K562 (cell line): ENCODE data around the gene CEP57. TPM values are rescaled to one million over a fixed set of nuclear protein-coding genes. Genes with fewer than 3 reads are reported as not detected.

ENCODE experiments used
- ATAC-seq: fragments of 200-7000 bp; cut with Tn5 transposase; 3 replicates; pipeline ENCODE4 v1.9.1; 2020; ENCODE audit warnings: moderate library complexity
- BruUV-seq: library from RNA; stranded (reverse); fragments of 400-500 nt; replicated peaks from 2 replicates; lab custom pipeline; 2021; lab: Mats Ljungman, UMichigan
- CTCF ChIA-PET: fragments of 300-600 bp; formaldehyde crosslinking; extraction: SDS; loops from one replicate; lab custom pipeline; 2021; ENCODE audit warnings: low intra/inter-chr PET ratio; lab: Yijun Ruan, JAX
- POLR2A ChIA-PET: fragments of 300-600, 350-650 bp; sonication (Branson Sonifier 250); formaldehyde crosslinking; extraction: SDS; loops from one replicate; lab custom pipeline; 2021; ENCODE audit warnings: antibody characterized with exemption, inconsistent platforms; lab: Yijun Ruan, JAX
- DNase-seq, 4 experiments: peaks; one replicate each; pipeline versions ENCODE4 v3.0.0 to v3.0.0-alpha.2; 2011 to 2018; ENCODE audit warnings: low spot score in 3 of 4, mixed read lengths in 3 of 4; ENCODE audit errors: extremely low read depth in 1 of 4
- FAIRE-seq: peaks from 2 replicates; lab custom pipeline; 2011; peaks lifted over from hg19 to GRCh38; lab: Jason Lieb, UNC
- H2AFZ ChIP-seq: 2 replicates; pipeline ENCODE4 v1.6.0; 2011; ENCODE audit warnings: low read depth, low read length, control low read depth, inconsistent platforms
- H3K27ac ChIP-seq: fragments of 200-600 bp; 3 replicates; pipeline ENCODE4 v1.8.0; 2011; ENCODE audit warnings: low read depth, mild to moderate bottlenecking, control low read depth, inconsistent platforms, low read length, moderate library complexity, mixed read lengths; ENCODE audit errors: extremely low read depth
- H3K27me3 ChIP-seq, 2 experiments: fragments of 300-600 bp in 1 of 2; 2 replicates in 1 of 2; 3 replicates in 1 of 2; pipeline versions ENCODE4 v1.6.0 to v1.8.0; 2011; ENCODE audit warnings: inconsistent platforms in 2 of 2, low read length in 2 of 2, mild to moderate bottlenecking in 1 of 2, mixed read lengths in 1 of 2, moderate library complexity in 1 of 2; ENCODE audit not compliant: control insufficient read depth in 2 of 2, insufficient read depth in 2 of 2
- H3K36me3 ChIP-seq: fragments of 300-600 bp; 3 replicates; pipeline ENCODE4 v1.8.0; 2011; ENCODE audit warnings: mild to moderate bottlenecking, low read length, inconsistent platforms; ENCODE audit not compliant: control insufficient read depth, insufficient read depth
- H3K4me1 ChIP-seq, 2 experiments: fragments of 200-600 bp in 1 of 2; replicated peaks in 1 of 2; 2 replicates in 1 of 2; 3 replicates in 1 of 2; pipeline versions ENCODE4 v1.5.1 to v1.8.0; 2011; ENCODE audit warnings: inconsistent platforms in 2 of 2, low read length in 2 of 2, mild to moderate bottlenecking in 1 of 2, mixed read lengths in 1 of 2, moderate library complexity in 1 of 2; ENCODE audit not compliant: control insufficient read depth in 2 of 2, insufficient read depth in 2 of 2
- H3K4me2 ChIP-seq: 2 replicates; pipeline ENCODE4 v1.6.1; 2011; ENCODE audit warnings: low read length, control low read depth, inconsistent platforms, mixed read lengths; ENCODE audit not compliant: insufficient read depth
- H3K4me3 ChIP-seq: fragments of 200-600 bp; sonication (generic), shearing (Covaris generic); 2 replicates; pipeline ENCODE4 v1.5.1; 2016; ENCODE audit warnings: control low read depth, inconsistent platforms
- H3K79me2 ChIP-seq: fragments of 200-600 bp; 3 replicates; pipeline ENCODE4 v1.8.0; 2011; ENCODE audit warnings: low read length, inconsistent platforms; ENCODE audit not compliant: control insufficient read depth, insufficient read depth
- H3K9ac ChIP-seq, 2 experiments: 2 replicates each; pipeline versions ENCODE4 v1.6.0 to v1.6.1; 2011; ENCODE audit warnings: low read depth in 2 of 2, low read length in 2 of 2, control low read depth in 1 of 2, inconsistent platforms in 1 of 2, mild to moderate bottlenecking in 1 of 2, mixed read lengths in 1 of 2; ENCODE audit not compliant: insufficient read depth in 1 of 2
- H3K9me1 ChIP-seq: one replicate; pipeline ENCODE4 v1.6.0; 2011; ENCODE audit warnings: inconsistent platforms, mild to moderate bottlenecking, low read length, moderate library complexity; ENCODE audit not compliant: control insufficient read depth, insufficient read depth
- H3K9me3 ChIP-seq: replicated peaks from 2 replicates; pipeline ENCODE4 v1.5.1; 2011; ENCODE audit warnings: low read depth, low read length, inconsistent platforms; ENCODE audit not compliant: control insufficient read depth, insufficient read depth
- H4K20me1 ChIP-seq: replicated peaks from 2 replicates; pipeline ENCODE4 v1.6.1; 2011; ENCODE audit warnings: low read length, inconsistent platforms, mixed read lengths; ENCODE audit not compliant: control insufficient read depth, insufficient read depth
- CSDE1 ChIP-seq, 2 experiments: fragments of 450-650 bp; IDR thresholded peaks; 2 replicates each; pipeline ENCODE4 v1.6.1; 2016; ENCODE audit warnings: mild to moderate bottlenecking in 1 of 2
- E2F4 ChIP-seq: sonication (generic); formaldehyde crosslinking; IDR thresholded peaks from 2 replicates; pipeline ENCODE4 v1.8.0; 2022; ENCODE audit warnings: mild to moderate bottlenecking, low read depth, missing genetic modification reagents
- ETS2 ChIP-seq: IDR thresholded peaks from 2 replicates; pipeline ENCODE4 v1.6.1; 2016; ENCODE audit warnings: borderline replicate concordance, missing genetic modification characterization, mild to moderate bottlenecking, moderate library complexity, missing compliant biosample characterization; ENCODE audit not compliant: poor library complexity, severe bottlenecking
- HDGF ChIP-seq: fragments of 450-650 bp; IDR thresholded peaks from 2 replicates; pipeline ENCODE4 v1.6.1; 2016
- IRF9 ChIP-seq: fragments of 450-650 bp; IDR thresholded peaks from 2 replicates; pipeline ENCODE4 v1.6.1; 2016; ENCODE audit warnings: missing biosample characterization, missing genetic modification characterization
- MBD1 ChIP-seq: fragments of 250-450 bp; sonication (Bioruptor Pico); IDR thresholded peaks from 2 replicates; pipeline ENCODE4 v1.8.0; 2022; ENCODE audit warnings: inconsistent platforms
- MTA2 ChIP-seq: fragments of 450-650 bp; IDR thresholded peaks from 2 replicates; pipeline ENCODE4 v1.6.1; 2016; ENCODE audit warnings: low read depth
- NFATC3 ChIP-seq: fragments of 450-650 bp; IDR thresholded peaks from 2 replicates; pipeline ENCODE4 v1.6.1; 2017; ENCODE audit warnings: mild to moderate bottlenecking
- PPARD ChIP-seq: fragments of 250-450 bp; sonication (Bioruptor Pico); IDR thresholded peaks from 2 replicates; pipeline ENCODE4 v1.8.0; 2022; ENCODE audit warnings: inconsistent platforms, mild to moderate bottlenecking, moderate library complexity
- SMAD2 ChIP-seq: fragments of 150-350 bp; IDR thresholded peaks from 2 replicates; pipeline ENCODE4 v1.6.1; 2014; ENCODE audit warnings: low read depth, mild to moderate bottlenecking, low read length
- TCF15 ChIP-seq: fragments of 250-450 bp; sonication (Bioruptor Pico); IDR thresholded peaks from 2 replicates; pipeline ENCODE4 v1.8.0; 2022; ENCODE audit warnings: moderate library complexity, mild to moderate bottlenecking, inconsistent platforms
- ZFX ChIP-seq: sonication (generic); formaldehyde crosslinking; IDR thresholded peaks from 2 replicates; pipeline ENCODE4 v1.8.0; 2022; ENCODE audit warnings: mild to moderate bottlenecking, missing genetic modification reagents, moderate library complexity
- ZNF124 ChIP-seq: sonication (generic); formaldehyde crosslinking; IDR thresholded peaks from 2 replicates; pipeline ENCODE4 v1.8.1; 2022; ENCODE audit warnings: missing genetic modification reagents
- ZNF449 ChIP-seq: fragments of 250-450 bp; sonication (Bioruptor Pico); IDR thresholded peaks from 2 replicates; pipeline ENCODE4 v1.8.0; 2022; ENCODE audit warnings: moderate library complexity, mild to moderate bottlenecking, inconsistent platforms
- ZNF586 ChIP-seq: fragments of 450-650 bp; formaldehyde crosslinking; conservative IDR thresholded peaks from 2 replicates; pipeline ENCODE4 v1.4.0; 2020; ENCODE audit warnings: mild to moderate bottlenecking, moderate library complexity
- in situ Hi-C: fragments of 300-500 bp; cut with MboI; formaldehyde crosslinking; loops from 4 replicates; pipeline ENCODE4 v1.15.0; 2018; ENCODE audit warnings: inconsistent platforms, mixed read lengths
- intact Hi-C: fragments of 100-400 bp; cut with micrococcal nuclease; formaldehyde crosslinking; loops from 2 replicates; pipeline ENCODE4 v1.14.2; 2022
- polyA plus RNA-seq, 8 experiments: library from polyadenylated mRNA; depleted of rRNA in 4 of 8; stranded (reverse) in 5 of 8; unstranded in 3 of 8; fragments of >200 nt; fragmentation: Nextera tagmentation in 2 of 8; fragmentation: Illumina TruSeq in 1 of 8; extraction: Ambion mirVana in 2 of 8; extraction: Trizol in 1 of 8; gene quantifications; 2 replicates each; pipeline versions ENCODE4 v1.2.1 to v1.2.3, GENCODE V29; 2011 to 2014; ENCODE audit warnings: inconsistent platforms in 1 of 8, missing spikeins in 1 of 8
- total RNA-seq, 7 experiments: library from RNA; depleted of rRNA in 6 of 7; stranded (reverse); fragments of >200 nt in 6 of 7; fragmentation: Illumina TruSeq in 2 of 7; extraction: Trizol in 2 of 7; gene quantifications; 2 replicates each; pipeline versions ENCODE4 v1.2.1 to v1.2.3, GENCODE V29; 2011 to 2021; ENCODE audit warnings: low replicate concordance in 1 of 7

CEP57 gene
- total and polyA plus RNA-seq, 9 of the 15 experiments (the other 6 are each of a cell fraction or from before 2014, with no cell fraction given) = 25.1 to 88.1 (median 65.2) TPM

GRCh38 chr11:95850137-95850536 is 59.8 kb downstream of the CEP57 start:
- Histone ChIP-seq H3K27ac (no peak overlapping the region), H3K4me1 (no peaks in the 10 kb centered on the region), H3K9ac (no peak overlapping the region), H3K27me3 (no peaks in the 10 kb centered on the region)
- TF ChIP-seq TCF15 (CRISPR knock-in tag) (no peak), NFATC3 (no peak), CSDE1 (IDR thresholded peaks at IDR 0.05) (no peak), IRF9 (no peak), MBD1 (CRISPR knock-in tag) (no peak), E2F4 (CRISPR knock-in tag) (no peak), ZNF449 (CRISPR knock-in tag) (no peak), MTA2 (no peak), ZNF124 (CRISPR knock-in tag) (no peak), SMAD2 (no peak), ZNF586 (CRISPR knock-in tag) (no peak), HDGF (no peak), ETS2 (tag) (no peak), ZFX (CRISPR knock-in tag) (no peak), PPARD (CRISPR knock-in tag) (no peak)
- TF ChIP-seq, all 486 proteins: peak for 0
- H3K9me1 ChIP-seq = no peaks in the 10 kb centered on the region
- ATAC-seq (no peak), FAIRE-seq (no peak), DNase-seq (no peak)
- intact Hi-C loops = no loop called here
- BruUV-seq = no TSS peak
- H2AFZ ChIP-seq = no peak overlapping the region
- no peak overlapping the region for H3K4me3 ChIP-seq
- no peak overlapping the region for H3K4me2 ChIP-seq
- in situ Hi-C loops = no loop called here
- ChIA-PET POLR2A (no interaction called here), CTCF (no interaction called here)
- no peaks in the 10 kb centered on the region for H4K20me1 ChIP-seq
- peaks cover 34% of the 10 kb centered on the region for H3K36me3 ChIP-seq
- no peaks in the 10 kb centered on the region for H3K9me3 ChIP-seq
- no peaks in the 10 kb centered on the region for H3K79me2 ChIP-seq
